Erythroblast (primary cell): ENCODE results near the gene SRSF2.
"Not testable (repeated sequence)": the region's sequence is repeated elsewhere in the genome, so short reads cannot be mapped to it uniquely, and the experiment has no call there.

Source experiments
- DNase-seq, 2 experiments: peaks; one replicate each; lab custom pipeline; 2025; lab: John Stamatoyannopoulos, UW
- GATA1 ChIP-seq: IDR thresholded peaks from 2 replicates; pipeline ENCODE4 v1.6.1; 2011; ENCODE audit warnings: low read depth, mild to moderate bottlenecking, control low read depth, low read length, moderate library complexity
- POLR2A ChIP-seq: IDR thresholded peaks from 2 replicates; pipeline ENCODE4 v1.6.1; 2011; ENCODE audit warnings: mild to moderate bottlenecking, low read length

Gene SRSF2

DNA sequence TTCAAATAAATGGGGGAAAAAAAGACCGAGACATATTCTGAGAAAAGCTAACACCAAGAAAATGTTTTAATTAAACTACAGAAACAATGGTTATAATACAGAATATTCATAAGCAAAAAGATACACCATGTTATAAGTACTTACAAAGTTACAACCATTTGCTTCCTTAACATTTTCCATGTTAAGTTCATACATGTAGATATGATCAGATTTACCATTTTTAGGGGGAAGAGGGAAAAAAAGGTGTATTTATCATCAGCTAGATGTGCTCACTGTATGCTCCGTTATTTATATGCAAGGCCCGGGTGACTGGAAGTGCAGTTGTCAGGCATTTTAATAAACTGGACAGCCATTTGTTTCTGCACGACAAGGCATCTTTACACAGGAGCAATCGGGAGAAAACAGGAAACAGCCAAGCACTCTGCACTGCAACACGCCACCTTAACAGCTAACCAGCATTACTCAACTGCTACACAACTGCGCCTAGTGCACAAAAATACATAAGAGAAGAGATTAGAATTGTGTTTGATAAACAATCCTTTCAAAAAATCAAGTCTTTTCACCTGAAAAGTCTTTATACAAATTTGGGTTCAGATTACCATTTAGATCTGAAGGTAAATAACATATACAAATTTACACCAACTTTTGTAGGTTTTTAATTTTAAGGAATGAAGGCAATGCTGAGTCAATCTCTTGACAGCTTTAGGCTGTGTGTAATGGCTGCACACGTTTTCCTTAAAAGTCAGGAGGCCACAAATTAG is 2.9 kb downstream of the SRSF2 start:
- peak; percentile 39 to 46 for DNase-seq
- TF ChIP-seq GATA1, result no peak
- TF ChIP-seq POLR2A, result no peak

DNA sequence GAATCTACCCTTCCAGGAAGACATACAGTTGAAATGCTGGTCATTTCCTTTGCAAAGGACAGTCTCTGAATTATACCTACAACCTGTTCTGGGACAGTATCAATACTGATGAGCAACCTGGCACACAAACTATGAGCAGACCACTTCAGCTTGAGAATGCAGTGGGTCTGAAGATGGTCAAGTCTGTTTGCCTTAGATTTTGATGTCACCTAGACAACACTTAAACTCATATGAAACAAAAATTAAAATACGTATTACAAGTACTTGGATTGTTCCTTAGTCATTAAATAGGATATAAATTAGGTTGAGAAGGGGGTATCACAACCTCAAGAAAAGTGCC is 3.5 kb downstream of the SRSF2 start:
- DNase-seq, result no peak
- no peak for TF ChIP-seq GATA1
- no peak for TF ChIP-seq POLR2A

GRCh38 chr17:76732734-76733617 is 4.2 kb downstream of the SRSF2 start:
- TF ChIP-seq GATA1, result no peak
- peak; percentile 47 for TF ChIP-seq POLR2A
- peak in 1 of 2 experiments; percentile 42 for DNase-seq

DNA sequence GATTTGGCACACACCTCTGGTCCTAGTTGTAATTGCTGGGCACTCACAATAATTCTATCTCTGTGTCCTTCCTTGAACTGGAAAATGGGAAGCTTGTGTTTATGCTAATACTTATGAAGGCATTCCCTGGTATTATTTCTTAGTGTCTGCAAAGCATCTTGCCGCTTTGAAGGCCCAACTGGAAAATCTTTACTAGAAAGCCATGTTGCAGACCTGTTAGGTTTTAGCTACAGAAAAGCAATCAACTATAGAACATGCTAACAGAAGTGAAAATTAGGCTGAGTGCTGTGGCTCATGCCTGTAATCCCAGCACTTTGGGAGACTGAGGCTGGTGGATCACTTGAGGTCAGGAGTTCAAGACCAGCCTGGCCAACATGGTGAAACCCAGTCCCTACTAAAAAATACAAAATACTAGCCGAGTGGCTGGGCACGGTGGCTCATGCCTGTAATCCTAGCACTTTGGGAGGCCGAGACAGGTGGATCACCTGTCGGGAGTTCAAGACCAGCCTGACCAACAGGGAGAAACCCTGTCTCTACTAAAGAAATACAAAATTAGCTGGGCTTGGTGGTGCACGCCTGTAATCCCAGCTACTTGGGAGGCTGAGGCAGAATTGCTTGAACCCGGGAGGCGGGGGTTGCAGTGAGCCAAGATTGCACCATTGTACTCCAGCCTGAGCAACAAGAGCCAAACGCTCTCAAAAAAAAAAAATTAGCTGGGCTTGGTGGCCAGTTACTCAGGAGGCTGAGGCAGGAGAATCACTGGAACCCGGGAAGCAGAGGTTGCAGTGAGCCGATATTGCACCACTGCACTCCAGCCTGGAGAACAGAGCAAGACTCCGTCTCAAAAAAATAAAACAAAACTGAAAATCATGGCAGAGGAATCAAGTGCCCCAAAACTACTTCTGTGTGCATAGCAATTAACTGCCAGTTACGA is 5.1 kb downstream of the SRSF2 start:
- DNase-seq, result not testable (repeated sequence)

DNA sequence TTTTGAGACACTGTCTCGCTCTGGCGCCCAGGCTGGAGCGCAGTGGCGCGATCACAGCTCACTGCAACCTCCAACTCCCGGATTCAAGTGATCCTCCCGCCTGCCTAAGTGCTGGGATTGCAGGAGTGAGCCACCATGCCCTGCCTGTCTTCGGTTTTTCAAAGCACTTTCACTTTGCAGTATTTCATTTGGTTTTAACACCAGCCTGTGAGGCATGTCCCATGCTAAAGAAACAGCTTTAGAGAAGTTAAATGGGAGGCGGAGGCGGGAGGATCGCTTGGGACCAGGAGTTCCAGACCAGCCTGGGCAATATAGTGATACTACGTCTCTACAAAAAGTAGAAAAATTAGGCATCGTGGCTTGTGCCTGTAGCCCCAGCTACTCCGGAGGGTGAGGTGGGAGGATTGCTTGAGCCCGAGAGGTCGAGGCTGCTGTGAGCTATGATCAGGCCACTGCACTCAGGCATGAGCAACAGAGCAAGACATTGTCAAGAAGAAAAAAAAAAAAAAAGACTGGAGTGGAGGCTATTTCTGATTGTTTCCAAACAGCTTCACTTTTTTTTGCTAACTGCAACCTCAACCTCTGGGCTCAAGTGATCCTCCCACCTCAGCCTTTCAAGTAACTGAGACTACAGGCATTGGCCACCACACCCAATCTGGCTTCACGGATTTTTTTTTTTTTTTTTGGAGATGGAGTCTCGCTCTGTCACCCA is 9.2 kb downstream of the SRSF2 start:
- no peak for DNase-seq
- TF ChIP-seq POLR2A (no peak), GATA1 (no peak)

- TF ChIP-seq POLR2A, result no peak
- TF ChIP-seq GATA1, result no peak
- DNase-seq, result peak; percentile 87 to 91
These were observed 10.1 kb downstream of the SRSF2 start, which contains the start of gene METTL23 for GRCh38 chr17:76726776-76727718. Gene METTL23, plus strand, starts transcription at chr17:76726839. Its CDS starts 2,872 bp downstream, at chr17:76729711.

DNA sequence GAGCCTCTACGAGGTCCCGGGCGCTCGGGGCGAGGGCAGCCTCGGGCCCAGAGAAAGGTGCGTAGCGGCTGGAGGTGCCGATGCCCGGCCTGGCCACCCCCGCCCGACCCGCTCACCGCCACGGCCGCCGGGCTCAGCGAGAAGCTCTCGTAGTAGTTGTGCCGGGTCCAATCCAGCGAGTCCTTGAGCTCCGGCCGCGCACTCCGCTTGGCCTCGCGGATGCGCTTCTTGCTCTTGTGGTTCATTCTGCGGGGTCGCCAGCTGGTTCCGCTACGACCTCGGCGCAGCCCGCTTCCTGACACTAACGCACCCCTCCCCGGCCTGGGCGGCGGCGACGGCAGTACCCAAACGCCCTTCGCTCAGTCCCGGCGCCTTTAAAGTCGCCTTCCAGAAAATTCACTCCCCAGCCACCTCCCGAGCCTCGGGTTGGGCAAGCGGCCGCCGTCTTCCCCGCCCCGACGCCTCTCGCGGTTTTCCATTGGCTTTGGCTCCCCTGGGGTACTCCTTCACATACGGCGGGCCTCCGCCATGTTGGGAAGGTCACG is 10.8 kb downstream of the SRSF2 start, which contains the start of gene JMJD6:
Gene JMJD6, minus strand, starts transcription at position 376 of the 545 bp plus-strand sequence. Its CDS starts 131 bp downstream, at position 245.
- DNase-seq, result peak; percentile 96 to 97
- TF ChIP-seq GATA1 (no peak), POLR2A (peak; percentile 89)

- DNase-seq, result peak; percentile 83 to 84
- TF ChIP-seq GATA1 (no peak), POLR2A (no peak)
These were observed 11.4 kb downstream of the SRSF2 start for GRCh38 chr17:76725580-76726230.

DNA sequence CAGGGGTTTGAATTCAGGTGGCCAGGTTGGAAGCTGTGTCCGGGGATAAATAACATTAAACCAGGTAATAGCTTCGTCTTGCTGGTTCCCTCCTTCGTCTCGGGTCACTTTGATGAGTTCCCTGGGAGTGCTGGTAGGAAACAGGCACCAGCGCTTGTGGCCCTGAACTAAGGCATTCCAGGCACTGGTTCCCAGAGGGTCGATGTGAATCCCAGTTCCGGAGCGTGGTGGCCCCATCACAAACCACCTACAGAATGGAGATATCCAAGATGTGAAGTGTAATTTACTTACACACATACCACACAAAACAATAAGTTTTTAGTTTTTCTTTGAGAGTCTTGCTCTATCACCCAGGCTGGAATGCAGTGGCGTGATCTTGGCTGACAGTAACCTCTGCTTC is 13.3 kb downstream of the SRSF2 start:
- DNase-seq, result no peak
- TF ChIP-seq GATA1 (no peak), POLR2A (no peak)

DNA sequence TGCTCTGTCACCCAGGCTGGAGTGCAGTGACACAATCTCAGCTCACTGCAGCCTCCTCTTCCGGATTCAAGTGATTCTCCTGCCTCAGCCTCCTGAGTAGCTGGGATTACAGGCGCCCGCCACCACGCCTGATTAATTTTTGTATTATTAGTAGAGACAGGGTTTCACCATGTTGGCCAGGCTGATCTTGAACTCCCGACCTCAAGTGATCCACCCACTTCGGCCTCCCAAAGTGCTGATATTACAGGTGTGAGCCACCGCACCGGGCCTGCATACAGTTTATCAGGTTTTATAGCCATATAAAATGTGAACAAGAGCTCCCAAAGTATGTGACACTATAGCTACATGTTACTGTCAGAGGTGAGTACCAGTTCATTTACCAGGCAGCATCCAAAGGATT is 14.2 kb downstream of the SRSF2 start:
- DNase-seq, result not testable (repeated sequence)

DNA sequence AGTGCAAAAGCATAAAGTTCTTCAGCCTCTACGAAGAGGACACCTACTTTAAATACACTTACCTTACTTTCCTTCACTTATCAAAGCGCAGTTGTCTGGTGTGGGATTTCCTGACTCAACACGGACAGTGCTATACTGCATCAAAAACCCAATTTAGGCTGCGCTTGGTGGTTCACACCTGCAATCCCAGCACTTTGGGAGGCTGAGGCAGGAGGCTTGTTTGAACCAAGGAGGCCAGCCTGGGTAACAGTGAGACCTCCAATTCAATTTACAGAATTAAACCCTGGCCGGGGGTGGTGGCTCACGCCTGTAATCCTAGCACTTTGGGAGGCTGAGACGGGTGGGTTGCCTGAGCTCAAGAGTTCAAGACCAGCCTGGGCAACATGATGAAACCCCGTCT is 14.9 kb downstream of the SRSF2 start:
- no peak for DNase-seq
- TF ChIP-seq GATA1 (no peak), POLR2A (no peak)
